HUES48 (cell line): ENCODE measurements around the gene ZNF69.
"Not testable (repeated sequence)": the region's sequence is repeated elsewhere in the genome, so short reads cannot be mapped to it uniquely, and the experiment has no call there.

Source experiments
- H3K27ac ChIP-seq: one replicate; pipeline ENCODE4 v1.7.0; 2013; ENCODE audit warnings: low read depth, low read length, inconsistent platforms
- H3K27me3 ChIP-seq: 2 replicates; pipeline ENCODE4 v1.6.1; 2013; ENCODE audit warnings: mild to moderate bottlenecking, low read length; ENCODE audit not compliant: control insufficient read depth, insufficient read depth
- H3K36me3 ChIP-seq: 2 replicates; pipeline ENCODE4 v1.6.1; 2013; ENCODE audit warnings: low read length; ENCODE audit not compliant: control insufficient read depth, insufficient read depth
- H3K4me1 ChIP-seq: 2 replicates; pipeline ENCODE4 v1.6.1; 2013; ENCODE audit warnings: mild to moderate bottlenecking, low read length; ENCODE audit not compliant: control insufficient read depth, insufficient read depth
- H3K4me3 ChIP-seq: 2 replicates; pipeline ENCODE4 v1.5.1; 2013; ENCODE audit warnings: mild to moderate bottlenecking, low read depth, low read length
- H3K9ac ChIP-seq: 2 replicates; pipeline ENCODE4 v1.6.1; 2013; ENCODE audit warnings: mild to moderate bottlenecking, low read depth, low read length, moderate library complexity
- H3K9me3 ChIP-seq: 2 replicates; pipeline ENCODE4 v1.6.1; 2013; ENCODE audit warnings: low read length; ENCODE audit not compliant: control insufficient read depth, insufficient read depth

ZNF69 gene

DNA sequence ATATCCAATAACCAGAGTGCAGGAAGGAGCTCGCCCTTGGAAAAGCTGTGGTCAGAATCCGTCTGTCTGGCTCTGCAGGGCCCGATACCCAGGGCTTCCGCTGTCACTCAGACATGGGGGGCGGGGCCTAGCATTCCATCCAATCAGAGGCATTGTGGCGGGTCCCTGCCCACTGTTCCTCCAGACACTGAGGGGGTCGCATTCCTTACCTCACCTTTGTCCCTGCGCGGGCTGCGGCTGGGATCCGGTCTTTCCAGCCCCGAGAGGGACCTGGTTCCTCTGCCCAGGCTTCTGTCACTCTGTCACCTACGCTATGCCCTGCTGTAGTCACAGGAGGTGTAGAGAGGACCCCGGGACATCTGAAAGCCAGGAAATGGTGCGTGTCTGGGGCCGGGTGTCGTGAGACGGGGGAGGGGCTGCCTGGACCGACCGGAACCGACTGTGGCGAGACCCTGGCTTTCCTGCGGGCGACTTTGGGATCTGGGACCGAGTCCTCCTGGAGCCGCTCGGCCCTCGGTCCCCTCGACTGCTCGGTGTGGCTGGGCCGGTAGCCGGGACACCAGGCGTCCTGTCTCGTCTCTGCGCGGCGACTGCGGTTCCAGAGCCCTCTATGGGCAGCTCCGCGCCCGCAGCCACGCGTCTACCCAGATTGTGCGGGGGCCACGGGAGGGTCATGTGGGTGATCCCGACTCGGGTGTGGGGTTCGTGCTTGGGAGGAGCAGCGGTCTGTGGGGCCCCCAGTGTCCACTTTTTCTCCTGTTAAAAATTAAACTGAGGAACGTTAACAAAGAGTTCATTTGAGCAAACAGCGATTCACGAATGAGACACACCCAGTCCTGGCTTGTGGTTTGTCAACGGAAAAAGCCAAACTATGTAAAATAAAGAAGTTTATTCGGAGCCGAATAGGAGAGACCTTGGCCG, at the start of gene ZNF69:
Gene ZNF69, plus strand, starts transcription at position 172 of the 921 bp plus-strand sequence. Its CDS starts 142 bp downstream, at position 314.
- Histone ChIP-seq H3K27me3 (no peaks in the 10 kb centered on the region), H3K4me1 (peaks cover 5% of the 10 kb centered on the region), H3K36me3 (0 out of 2 replicates have a peak, but pooled peaks cover 4% of the 10 kb centered on the region), H3K4me3 (peak within 1 kb of the TSS; percentile 69), H3K27ac (peak within 1 kb of the TSS; percentile 94), H3K9ac (peak within 1 kb of the TSS; percentile 69), H3K9me3 (peaks cover 7% of the 10 kb centered on the region)

DNA sequence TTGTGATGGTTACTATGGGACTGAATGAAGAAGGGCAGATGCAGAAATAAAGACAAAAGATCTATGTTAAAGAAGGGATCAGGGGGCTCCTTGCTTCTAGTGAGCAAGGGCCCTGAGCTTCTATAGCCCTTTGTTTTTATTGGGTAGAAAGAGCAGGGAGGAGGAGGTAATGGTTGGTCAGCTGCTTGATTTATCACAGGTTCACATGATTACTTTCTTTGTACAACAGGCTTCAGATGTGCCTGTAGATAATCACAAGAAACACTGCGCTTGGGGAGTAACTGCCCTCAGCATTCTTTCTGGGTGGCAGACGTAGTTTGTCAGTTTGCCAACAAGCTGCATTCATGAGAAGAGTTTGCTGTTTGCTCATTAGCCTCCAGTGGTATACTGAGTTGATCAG, 43.9 kb upstream of the ZNF69 start:
- Histone ChIP-seq H3K9ac (no peak overlapping the region), H3K27ac (no peak overlapping the region), H3K4me1 (no peaks in the 10 kb centered on the region), H3K27me3 (no peaks in the 10 kb centered on the region), H3K36me3 (no peaks in the 10 kb centered on the region), H3K4me3 (no peak overlapping the region), H3K9me3 (peaks cover 63% of the 10 kb centered on the region)

DNA sequence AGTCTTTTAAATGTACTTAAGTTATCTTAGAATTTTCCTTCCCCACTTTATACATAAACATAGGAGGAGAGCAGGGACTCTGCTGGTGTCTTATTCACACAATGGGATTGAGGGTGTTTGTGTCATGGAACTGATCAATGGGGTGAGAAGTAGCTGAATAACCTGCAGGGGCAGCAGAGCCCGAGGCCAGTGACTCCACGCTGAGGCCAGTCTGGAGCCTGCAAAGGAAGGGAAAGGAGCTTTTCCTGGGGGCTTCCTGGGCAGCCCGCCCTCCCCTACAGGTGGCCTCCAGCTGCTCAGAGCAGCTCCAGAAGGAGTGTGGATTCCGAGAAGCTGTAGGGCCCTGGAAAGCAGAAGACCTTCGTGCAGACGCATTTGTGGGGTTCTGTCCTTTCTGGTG, 40.0 kb upstream of the ZNF69 start:
- H3K4me1 ChIP-seq, H3K27ac ChIP-seq, H3K4me3 ChIP-seq: not testable (repeated sequence)

DNA sequence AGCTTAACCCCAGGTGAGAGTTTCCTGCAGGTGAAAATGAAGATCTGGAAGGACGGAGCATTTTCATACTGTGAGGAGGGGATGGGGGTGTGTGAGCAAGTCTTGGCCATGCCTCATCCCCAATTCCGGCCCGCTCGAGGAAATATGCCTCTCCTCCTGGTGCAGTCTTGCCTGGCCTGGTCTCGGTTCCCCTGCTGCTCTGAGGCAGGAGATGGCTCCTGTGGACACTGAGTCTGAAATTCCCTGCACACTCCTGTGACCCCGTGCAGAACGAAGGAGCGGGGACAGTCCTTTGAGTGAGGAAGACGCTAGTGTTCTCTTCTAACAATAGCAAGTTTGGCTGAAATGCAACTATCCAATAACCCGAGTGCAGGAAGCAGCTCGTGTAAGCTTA, 39.4 kb upstream of the ZNF69 start:
- H3K9ac ChIP-seq, result no peak overlapping the region
- peaks cover 44% of the 10 kb centered on the region for H3K9me3 ChIP-seq
- no peak overlapping the region for H3K27ac ChIP-seq
- no peak overlapping the region for H3K4me3 ChIP-seq
- no peaks in the 10 kb centered on the region for H3K27me3 ChIP-seq
- no peaks in the 10 kb centered on the region for H3K4me1 ChIP-seq
- H3K36me3 ChIP-seq, result no peaks in the 10 kb centered on the region

More for the DNA sequence above, 40.0 kb upstream of the ZNF69 start:
- peaks cover 45% of the 10 kb centered on the region for H3K9me3 ChIP-seq
- not testable (repeated sequence) for H3K36me3 ChIP-seq, H3K9ac ChIP-seq, H3K27me3 ChIP-seq

DNA sequence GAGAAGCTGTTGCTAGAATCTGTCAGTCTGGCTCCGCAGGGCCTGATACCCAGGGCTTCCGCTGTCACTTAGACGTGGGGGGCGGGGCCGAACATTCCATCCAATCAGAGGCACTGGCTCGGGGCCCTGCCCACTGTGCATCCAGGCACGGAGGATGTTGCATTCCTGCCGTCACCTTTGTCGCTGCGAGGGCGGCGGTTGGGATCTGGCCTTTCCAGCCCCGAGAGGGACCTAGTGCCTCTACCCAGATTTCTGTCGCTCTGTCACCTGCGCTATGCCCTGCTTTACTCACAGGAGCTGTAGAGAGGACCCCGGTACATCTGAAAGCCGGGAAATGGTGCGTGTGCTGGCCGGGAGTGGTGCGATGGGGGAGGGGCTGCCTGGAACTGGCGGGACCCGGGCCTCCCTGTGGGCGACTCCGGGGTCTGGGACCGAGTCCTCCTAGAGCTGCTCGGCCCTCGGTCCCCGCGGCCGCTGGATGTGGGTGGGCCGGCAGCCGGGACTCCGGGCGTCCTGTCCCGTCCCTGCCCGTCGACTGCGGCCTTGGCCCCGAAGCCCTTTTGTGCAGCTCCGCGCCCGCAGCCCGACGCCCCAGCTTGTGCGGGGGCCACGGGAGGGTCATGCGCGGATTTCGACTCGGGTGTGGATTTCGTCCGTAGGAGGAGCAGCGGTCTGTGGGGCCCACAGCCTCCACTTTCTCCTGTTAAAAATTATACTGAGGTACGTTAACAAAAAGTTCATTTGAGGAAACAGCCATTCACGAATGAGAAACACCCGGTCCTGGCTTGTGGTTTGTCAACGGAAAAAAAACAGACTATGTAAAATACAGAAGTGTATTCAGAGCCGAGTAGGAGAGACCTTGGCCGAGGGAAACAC, 38.8 kb upstream of the ZNF69 start, which contains the start of gene ZNF439:
Gene ZNF439, plus strand, starts transcription at position 133 of the 876 bp plus-strand sequence. Its CDS starts 142 bp downstream, at position 275.
- peak within 1 kb of the TSS; percentile 29; the same call in 1 of the 2 replicates for H3K4me3 ChIP-seq
- no peaks in the 10 kb centered on the region for H3K36me3 ChIP-seq
- H3K27me3 ChIP-seq, result no peaks in the 10 kb centered on the region
- H3K27ac ChIP-seq, result no peak within 1 kb of the TSS
- peaks cover 47% of the 10 kb centered on the region for H3K9me3 ChIP-seq
- H3K4me1 ChIP-seq, result no peaks in the 10 kb centered on the region
- no peak within 1 kb of the TSS for H3K9ac ChIP-seq

DNA sequence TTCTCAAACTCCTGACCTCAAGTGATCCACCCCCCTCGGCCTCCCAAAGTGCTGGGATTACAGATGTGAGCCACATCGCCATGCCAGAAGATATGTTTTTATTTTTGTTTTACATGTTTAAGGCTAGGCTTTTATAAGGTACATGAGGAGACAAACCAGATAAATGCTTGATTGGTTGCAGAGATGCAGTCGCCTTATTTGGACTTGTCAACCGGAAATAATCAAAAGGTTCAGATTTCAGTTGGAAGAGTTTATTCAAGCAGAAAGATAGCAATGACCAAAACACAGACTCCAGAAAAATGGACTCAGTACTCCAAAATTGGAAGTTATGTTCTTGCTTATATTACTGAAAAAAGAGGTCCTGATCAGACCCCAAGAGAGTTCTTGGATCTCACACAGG, 37.3 kb upstream of the ZNF69 start:
- not testable (repeated sequence) for H3K36me3 ChIP-seq, H3K4me3 ChIP-seq, H3K4me1 ChIP-seq, H3K27ac ChIP-seq, H3K9ac ChIP-seq, H3K27me3 ChIP-seq
- H3K9me3 ChIP-seq, result peaks cover 48% of the 10 kb centered on the region

DNA sequence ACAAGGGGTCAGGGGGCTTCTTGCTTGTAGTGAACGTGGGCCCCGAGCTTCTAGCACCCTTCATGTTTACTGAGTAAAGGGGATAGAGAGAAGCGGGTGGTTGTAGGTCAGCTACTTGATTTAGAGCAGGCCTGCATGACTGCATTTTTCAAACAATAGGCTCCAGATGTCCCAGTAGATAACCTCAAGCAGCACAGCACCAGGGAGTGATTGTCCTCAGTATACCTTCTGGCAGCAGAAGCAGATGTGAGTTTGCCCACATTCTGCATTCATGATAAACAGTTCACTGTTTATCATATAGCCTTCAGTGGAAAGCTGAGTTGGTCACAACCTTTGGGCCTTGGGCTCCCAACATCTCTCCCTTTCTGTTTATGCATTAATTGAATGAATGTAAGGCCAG, 34.2 kb upstream of the ZNF69 start:
- Histone ChIP-seq H3K27me3 (no peaks in the 10 kb centered on the region), H3K9me3 (peaks cover 48% of the 10 kb centered on the region), H3K36me3 (no peaks in the 10 kb centered on the region), H3K4me1 (no peaks in the 10 kb centered on the region), H3K9ac (no peak overlapping the region), H3K27ac (no peak overlapping the region), H3K4me3 (no peak overlapping the region)

DNA sequence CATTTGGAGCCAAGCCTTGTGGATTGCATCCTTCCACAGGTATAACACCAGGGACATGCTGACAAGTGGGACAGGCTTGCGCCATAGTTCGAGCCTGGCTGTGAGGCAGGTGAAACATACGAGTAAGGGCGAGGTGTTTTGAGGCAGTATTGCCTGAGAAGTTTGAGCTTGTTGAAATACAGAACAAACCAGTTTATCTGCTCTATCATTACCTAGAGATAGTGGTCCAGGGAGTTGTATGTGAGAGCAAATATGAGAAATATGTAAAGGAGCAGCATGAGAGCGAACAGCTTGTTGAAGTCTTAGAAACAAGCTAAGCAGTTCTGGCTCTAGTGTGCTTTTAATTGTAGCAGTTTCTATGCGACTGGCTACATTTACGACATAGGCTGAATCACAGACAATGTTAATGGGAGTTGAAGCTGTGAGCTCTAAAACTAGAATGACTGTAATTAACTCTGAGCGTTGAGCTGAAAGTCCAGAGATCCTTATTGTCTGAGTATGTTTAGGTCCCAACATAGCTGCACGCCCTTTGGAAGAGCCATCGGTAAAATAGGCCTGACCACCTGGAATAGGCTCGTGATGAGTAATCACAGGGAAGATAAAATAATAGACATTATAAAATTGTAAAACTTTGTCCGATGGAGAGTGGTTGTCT, 30.9 kb upstream of the ZNF69 start:
- no peak overlapping the region for H3K9ac ChIP-seq
- no peaks in the 10 kb centered on the region for H3K27me3 ChIP-seq
- no peak overlapping the region for H3K4me3 ChIP-seq
- H3K9me3 ChIP-seq, result peaks cover 64% of the 10 kb centered on the region
- no peak overlapping the region for H3K27ac ChIP-seq
- H3K36me3 ChIP-seq, result no peaks in the 10 kb centered on the region
- no peaks in the 10 kb centered on the region for H3K4me1 ChIP-seq

DNA sequence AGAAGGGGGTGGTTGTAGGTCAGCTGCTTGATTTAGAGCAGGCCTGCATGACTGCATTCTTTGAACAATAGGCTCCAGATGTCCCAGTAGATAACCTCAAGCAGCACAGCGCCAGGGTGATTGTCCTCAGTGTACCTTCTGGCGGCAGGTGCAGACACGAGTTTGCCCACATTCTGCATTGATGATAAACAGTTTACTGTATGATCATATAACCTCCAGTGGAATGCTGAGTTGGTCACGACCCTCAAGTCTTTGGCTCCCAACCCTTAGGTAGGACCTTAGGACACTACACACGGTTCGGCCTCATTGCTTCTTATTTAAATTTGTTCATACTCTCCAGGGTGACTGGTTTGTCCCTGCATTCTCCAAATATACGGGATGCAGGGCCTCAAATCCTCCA, 26.9 kb upstream of the ZNF69 start:
- Histone ChIP-seq H3K36me3 (no peaks in the 10 kb centered on the region), H3K4me3 (no peak overlapping the region), H3K9ac (no peak overlapping the region), H3K9me3 (peaks cover 78% of the 10 kb centered on the region), H3K27me3 (no peaks in the 10 kb centered on the region), H3K4me1 (no peaks in the 10 kb centered on the region), H3K27ac (no peak overlapping the region)

DNA sequence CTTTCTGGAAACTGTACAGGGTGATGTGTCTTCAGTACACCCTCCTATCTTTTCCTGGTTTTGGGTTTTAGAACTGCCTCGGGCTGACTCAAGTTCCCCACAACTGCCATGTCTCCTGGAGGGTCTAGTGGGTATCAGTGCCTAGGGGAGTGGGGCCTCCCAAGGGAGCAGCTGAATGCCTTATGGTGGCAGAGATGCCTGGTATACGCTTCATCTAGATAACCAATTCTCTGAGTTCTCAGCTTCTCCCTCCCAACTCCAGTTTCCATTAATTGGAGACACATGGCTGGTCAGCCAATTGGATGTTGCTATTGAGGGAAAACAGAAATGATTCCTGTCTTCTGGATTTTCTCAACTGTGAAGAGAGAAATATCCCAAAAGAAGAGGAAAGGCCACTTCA, 26.3 kb upstream of the ZNF69 start:
- no peaks in the 10 kb centered on the region for H3K4me1 ChIP-seq
- no peaks in the 10 kb centered on the region for H3K36me3 ChIP-seq
- no peak overlapping the region for H3K4me3 ChIP-seq
- H3K27ac ChIP-seq, result no peak overlapping the region
- H3K27me3 ChIP-seq, result no peaks in the 10 kb centered on the region
- H3K9me3 ChIP-seq, result peaks cover 79% of the 10 kb centered on the region
- no peak overlapping the region for H3K9ac ChIP-seq
